ENCODE measurements around the gene ABCA7.

ABCA7 gene

GRCh38 chr19:1068009-1069001 lies 28.4 kb downstream of the ABCA7 start:
- in situ Hi-C loops (cut with MboI; ENCODE audit: low sequenced_read_pairs) = no loop called here

DNA sequence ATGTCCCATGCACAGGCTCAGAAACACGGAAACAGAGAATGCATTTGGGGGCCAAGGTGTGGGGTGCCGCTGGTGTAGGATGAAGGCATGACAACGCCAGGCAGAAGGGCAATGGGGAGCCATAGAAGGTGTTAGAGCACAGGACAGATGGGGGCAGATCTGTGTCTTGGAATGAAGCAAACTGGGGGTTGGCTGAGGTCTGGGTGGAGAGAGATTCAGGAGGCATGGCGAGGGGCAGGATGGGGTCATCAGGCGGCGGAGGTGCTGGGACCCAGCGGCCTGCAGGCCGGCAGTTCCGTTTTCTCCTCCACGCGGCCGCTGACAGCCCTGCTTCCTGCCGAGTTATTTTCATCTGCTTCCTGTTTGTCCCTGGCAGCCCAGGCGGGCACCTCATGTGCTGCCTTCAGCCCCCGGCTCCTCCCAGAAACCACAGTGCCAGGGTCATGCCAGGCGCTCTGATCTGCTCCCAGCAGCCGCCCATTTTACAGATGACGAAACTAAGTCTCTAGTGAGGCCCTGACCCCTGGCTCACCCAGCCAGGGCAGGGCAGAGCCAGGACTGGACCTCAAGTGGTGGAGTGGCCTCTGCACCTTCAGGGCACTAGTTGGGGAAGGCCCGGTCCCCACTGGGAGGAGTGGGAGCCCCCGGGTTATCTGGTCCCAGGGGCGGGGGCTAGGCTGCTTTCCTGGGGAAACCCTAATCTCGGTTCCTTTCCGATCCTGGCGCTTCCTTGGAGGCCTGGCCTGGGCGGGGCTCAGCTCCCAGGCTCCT lies 29.3 kb downstream of the ABCA7 start:
- in situ Hi-C loops (cut with MboI; ENCODE audit: low sequenced_read_pairs) = no loop called here

DNA sequence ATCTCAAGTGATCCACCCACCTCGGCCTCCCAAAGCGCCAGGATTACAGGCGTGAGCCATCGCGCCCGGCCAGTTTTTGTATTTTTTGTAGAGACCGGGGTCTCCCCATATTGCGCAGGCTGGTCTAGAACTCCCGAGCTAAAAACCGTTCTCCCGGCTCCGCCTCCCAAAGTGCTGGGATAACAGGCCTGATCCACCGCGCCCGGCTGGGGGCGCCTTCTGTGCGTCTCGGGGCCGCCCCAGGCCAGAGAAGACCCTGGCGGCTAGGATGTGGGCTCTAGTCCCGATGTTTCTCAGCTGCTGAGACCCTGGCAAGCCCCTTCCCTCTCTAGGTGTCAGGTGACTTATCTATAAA lies 30.6 kb downstream of the ABCA7 start:
- in situ Hi-C loops (cut with MboI; ENCODE audit: low sequenced_read_pairs) = no loop called here

GRCh38 chr19:1070931-1071791 lies 31.3 kb downstream of the ABCA7 start:
- in situ Hi-C loops (cut with MboI; ENCODE audit: low sequenced_read_pairs) = no loop called here

DNA sequence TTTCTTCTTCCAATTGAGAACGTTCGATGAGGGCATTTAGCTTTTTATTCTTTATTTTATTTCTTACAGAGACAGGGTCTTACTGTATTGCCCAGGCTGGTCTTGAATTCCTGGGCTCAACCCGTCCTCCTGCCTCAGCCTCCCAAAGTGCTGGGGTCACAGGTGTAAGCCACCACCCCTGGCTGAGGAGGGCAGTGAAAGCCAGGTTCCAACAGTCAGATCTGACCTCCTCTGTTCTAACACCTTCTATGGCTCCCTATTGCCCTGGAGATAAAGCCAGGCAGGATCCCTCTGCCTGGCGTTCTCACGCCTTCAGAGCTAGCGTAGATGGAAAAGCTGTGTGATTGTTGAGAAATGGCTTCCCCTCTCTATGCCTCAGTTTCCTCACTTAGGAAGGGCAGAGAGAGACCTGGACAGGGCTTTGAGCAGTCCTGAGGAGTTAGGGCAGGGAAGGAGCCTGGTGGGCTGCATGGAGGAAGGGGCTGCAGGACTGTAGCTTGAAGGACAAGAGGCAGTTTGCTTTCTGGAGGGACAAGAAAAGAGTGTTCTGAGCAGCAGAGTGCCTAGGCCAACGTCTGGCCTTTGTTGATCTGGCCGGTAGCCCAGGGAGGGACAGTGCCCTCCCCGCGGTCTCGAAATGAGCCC lies 32.6 kb downstream of the ABCA7 start:
- in situ Hi-C loops (cut with MboI; ENCODE audit: low sequenced_read_pairs) = no loop called here

DNA sequence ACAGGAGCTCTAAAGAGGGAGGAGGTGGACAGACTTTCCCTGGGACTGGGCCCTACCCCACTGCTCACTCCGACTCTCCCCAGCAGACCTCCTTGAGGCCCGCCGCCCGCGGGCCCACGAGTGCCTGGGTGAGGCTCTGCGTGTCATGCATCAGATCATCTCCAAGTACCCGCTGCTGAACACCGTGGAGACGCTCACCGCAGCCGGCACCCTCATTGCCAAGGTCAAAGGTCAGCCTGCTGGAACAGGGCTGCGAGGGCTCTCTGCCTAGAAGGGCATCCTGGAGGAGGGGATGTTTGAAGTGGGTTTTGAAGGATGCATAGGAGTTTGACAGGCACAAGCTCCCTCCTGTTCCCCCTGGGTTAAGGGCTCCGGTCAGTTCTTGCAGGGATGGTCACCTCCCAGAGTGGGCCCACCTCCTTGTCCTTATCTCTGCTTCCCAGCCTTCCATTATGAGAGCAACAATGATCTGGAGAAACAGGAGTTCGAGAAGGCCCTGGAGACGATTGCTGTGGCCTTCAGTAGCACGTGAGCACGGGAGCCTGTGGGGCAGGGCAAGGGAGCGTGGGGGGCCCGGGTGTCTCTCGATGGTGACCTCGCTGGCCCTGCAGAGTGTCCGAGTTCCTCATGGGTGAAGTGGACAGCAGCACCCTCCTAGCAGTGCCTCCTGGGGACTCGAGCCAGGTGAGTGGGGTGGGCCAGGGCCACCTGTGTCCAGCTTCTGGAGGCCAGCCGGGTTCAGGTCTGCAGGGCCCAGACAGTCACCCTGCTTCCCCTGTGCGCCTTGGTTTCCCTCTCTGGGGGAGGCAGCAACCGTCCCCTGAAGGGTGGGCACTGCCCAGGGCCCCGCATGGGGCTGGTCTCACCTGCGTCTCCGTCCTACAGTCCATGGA lies 33.4 kb downstream of the ABCA7 start:
- in situ Hi-C loops (cut with MboI; ENCODE audit: low sequenced_read_pairs) = no loop called here

DNA sequence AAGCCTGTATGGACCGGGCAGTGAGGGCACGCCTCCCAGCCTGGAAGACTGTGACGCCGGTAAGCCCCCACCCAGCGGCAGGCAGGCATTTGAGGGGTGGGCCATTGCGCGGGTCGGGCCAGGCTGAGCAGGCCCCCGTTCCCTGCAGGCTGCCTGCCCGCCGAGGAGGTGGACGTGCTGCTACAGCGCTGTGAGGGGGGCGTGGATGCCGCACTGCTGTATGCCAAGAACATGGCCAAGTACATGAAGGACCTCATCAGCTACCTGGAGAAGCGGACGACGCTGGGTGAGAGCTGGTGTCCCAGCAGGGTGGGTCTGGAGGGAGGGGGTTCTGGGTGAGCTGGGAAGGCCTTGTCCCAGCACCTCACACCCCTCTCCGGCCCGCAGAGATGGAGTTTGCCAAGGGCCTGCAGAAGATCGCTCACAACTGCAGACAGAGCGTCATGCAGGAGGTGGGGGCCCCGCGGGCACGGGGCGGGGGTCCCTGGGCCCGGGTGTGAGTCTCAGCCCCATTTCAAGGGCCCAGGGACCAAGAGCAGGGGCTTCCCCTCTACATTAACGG lies 34.1 kb downstream of the ABCA7 start:
- in situ Hi-C loops (cut with MboI; ENCODE audit: low sequenced_read_pairs) = no loop called here

DNA sequence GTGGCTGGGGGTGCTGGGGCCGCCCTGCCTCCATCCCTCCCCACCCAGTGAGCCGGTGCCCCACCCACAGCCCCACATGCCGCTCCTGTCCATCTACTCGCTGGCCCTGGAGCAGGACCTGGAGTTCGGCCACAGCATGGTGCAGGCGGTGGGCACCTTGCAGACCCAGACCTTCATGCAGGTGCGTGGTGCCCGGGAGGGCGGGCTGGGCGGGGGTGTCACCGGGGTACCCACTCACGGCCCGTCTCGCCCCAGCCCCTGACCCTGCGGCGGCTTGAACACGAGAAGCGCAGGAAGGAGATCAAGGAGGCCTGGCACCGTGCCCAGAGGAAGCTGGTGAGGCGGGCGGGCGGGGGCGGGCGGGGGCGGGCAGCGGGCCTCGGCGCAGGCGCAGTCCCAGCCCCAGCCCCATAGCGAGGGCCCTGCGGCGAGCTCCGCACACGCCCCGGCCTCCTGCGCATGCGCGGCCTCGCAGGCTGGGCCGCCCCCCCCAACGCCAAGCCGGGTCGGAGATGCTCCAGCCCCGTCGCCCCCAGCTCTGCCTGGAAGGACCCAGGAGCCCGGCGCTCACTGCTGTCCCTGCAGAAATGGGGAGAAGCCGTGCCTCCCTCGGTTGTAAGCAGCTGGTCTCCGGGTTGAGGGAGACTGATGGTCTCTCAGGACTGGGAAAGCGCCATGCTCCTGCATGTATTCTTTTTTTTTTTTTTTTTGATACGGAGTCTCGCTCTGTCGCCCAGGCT lies 34.8 kb downstream of the ABCA7 start:
- in situ Hi-C loops (cut with MboI; ENCODE audit: low sequenced_read_pairs) = no loop called here

DNA sequence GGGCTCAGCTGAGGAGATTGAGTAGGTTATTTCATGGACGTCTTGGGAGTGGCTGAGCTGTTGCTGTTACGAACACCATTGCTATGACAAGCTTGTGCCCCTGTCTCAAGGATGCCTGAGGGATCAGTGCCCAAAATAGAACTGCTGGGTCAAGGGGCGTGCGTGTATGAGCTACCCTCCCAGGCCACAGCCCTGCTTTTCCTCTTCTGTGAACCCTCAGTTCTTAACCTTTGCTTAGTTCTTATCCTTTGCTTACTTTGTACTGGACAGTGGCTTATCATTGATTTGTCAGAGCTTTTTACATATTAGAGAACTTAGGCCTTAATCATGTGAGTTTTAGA lies 36.1 kb downstream of the ABCA7 start:
- in situ Hi-C loops (cut with MboI; ENCODE audit: low sequenced_read_pairs) = no loop called here

GRCh38 chr19:1076951-1077350 lies 37.0 kb downstream of the ABCA7 start:
- in situ Hi-C loops (cut with MboI; ENCODE audit: low sequenced_read_pairs) = no loop called here

- in situ Hi-C loops (cut with MboI; ENCODE audit: low sequenced_read_pairs) = no loop called here
Observed at GRCh38 chr19:1079566-1080111, 39.7 kb downstream of the ABCA7 start.

GRCh38 chr19:1080360-1081161 lies 40.7 kb downstream of the ABCA7 start:
- in situ Hi-C loops (cut with MboI; ENCODE audit: low sequenced_read_pairs) = no loop called here

DNA sequence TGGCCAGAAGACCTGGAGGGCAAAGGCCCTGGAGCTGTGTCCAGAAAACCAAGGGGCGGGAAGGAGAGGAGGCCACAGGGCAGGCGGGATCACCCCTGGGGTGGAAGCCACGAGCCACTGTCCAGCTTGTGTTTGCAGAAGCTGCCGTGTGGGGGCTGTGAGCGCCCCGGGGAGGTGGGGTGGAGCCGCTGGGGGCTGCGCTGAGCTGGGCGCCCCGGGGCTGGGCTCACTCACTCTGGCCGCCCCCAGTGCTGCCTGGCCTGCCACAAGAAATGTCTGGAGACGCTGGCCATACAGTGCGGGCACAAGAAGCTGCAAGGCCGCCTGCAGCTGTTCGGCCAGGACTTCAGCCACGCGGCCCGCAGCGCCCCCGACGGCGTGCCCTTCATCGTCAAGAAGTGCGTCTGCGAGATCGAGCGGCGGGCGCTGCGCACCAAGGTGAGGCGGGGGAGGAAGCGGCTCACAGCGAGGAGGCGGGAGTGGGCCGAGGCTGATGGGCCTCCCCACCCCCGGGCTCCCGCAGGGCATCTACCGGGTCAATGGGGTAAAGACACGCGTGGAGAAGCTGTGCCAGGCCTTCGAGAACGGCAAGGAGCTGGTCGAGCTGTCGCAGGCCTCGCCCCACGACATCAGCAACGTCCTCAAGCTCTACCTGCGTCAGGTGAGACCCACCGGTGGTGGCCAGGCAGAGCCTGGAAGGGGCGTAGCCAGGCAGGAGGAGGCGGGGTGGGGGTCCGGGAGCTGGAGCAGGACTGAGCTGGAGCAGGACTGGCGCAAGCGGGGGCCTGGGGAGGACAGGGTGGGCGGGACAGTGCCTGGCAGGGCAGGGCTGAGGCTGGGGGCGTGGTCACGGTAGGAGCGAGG lies 41.6 kb downstream of the ABCA7 start:
- in situ Hi-C loops (cut with MboI; ENCODE audit: low sequenced_read_pairs) = no loop called here

DNA sequence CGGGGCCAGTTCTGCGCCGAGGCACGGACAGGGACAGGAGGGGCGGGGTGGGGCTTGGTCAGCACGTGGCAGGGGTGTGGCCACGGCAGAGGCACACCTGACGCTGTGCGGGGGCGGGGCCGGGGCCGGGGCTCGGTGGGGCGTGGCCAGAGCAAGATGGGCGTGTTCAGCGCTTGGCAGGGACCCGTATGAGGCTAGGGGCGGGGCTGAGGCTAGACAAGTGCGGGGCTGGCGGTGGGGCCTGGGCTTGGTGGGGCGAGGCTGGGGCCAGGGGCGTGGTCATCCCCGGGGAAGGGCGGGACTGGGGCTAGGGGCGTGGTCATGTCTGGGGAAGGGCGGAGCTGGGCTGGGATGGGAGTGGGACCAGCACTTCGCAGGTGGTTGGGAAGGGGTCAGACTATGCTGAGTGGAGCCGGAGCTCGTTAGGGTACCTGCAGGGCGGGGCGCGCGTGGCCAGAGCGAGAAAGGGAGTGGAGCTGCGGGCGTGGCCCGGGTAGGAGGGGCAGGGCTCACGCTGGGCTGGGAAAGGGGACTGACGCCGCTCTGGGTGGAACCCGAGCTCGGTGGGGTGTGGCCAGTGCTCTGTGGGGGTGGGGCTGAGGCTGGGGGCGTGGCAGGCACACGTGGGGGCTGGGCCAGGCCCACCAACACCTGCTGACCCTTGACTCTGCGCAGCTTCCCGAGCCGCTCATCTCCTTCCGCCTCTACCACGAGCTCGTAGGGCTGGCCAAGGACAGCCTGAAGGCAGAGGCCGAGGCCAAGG lies 42.4 kb downstream of the ABCA7 start:
- in situ Hi-C loops (cut with MboI; ENCODE audit: low sequenced_read_pairs) = no loop called here

GRCh38 chr19:1082928-1083816 lies 43.3 kb downstream of the ABCA7 start:
- in situ Hi-C loops (cut with MboI; ENCODE audit: low sequenced_read_pairs) = no loop called here
